SU-DHL-6 (cell line): ENCODE measurements around the gene NPSR1.

Source experiments
- CTCF ChIP-seq: fragments of 200-600 bp; sonication (generic); IDR thresholded peaks from one replicate; pipeline ENCODE4 v1.5.1; 2017; ENCODE audit warnings: antibody characterized with exemption, mild to moderate bottlenecking, low read length, moderate library complexity; ENCODE audit not compliant: insufficient read depth, poor library complexity, severe bottlenecking
- EZH2phosphoT487 ChIP-seq: fragments of 200-600 bp; sonication (generic), shearing (Covaris generic); conservative IDR thresholded peaks from 2 replicates; pipeline ENCODE4 v1.6.1; 2018; ENCODE audit warnings: mild to moderate bottlenecking, antibody characterized with exemption, low read length, moderate library complexity, mixed read lengths

GRCh38 chr7:34830390-34830789, 172.4 kb downstream of the NPSR1 start:
- TF ChIP-seq CTCF (no peak), EZH2phosphoT487 (no peak)
